Renal pelvis (tissue), 4 donors: ENCODE data around the gene GNAZ. TPM values are rescaled to one million over a fixed set of nuclear protein-coding genes. Genes with fewer than 3 reads are reported as not detected.

Experiments
- DNase-seq: peaks from one replicate; pipeline ENCODE4 v3.0.0-alpha.2; 2013
- polyA plus RNA-seq, 3 donors: library from polyadenylated mRNA; unstranded; fragments of 120-200 nt; gene quantifications; one replicate each; pipeline ENCODE4 v1.2.1, GENCODE V29; 2013; ENCODE audit not compliant: insufficient read length in 3 of 3

GNAZ gene
- polyA plus RNA-seq, 3 donors: 5.9 to 7.8 (median 6.9) TPM

DNA sequence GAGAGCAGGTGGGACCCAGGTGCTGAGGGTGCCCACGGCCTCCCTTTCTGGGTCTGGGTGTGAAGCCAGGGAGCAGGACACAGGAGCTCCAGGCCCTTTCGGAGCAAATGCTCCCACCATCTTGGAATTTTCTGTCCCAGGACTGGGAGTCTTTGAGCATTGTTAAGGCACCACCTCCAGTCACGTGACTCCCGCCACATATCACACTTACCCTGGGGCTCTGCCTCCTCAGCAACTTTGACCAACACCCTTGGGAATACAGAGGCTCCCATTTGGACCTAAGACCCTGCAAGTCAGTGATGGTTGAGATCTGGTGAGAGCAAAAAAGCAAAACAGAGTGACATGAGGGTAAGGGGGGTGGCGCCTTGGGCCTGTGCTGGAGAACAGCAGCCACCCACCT, 35.6 kb downstream of the GNAZ start:
- DNase-seq: no peak

DNA sequence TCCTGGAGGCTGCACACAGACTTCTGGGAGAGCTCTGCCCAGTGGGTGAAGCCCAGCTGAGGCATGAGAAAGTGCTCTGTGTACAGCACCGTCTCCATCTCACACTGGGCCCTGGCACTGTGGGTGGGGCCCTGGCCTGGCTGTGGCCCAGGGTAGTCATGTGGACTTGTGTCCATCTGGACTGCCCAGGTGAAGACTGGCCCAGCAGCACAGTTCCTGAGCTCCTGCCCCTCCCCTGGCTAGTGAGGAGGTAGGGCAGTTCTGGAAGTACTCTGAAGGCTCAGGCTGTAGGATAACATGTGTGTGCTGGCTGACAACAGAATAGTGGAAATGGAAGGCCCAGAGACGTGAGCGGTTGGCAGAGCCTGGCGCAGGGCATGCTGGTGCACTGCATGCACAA, 36.0 kb downstream of the GNAZ start:
- DNase-seq: no peak

DNA sequence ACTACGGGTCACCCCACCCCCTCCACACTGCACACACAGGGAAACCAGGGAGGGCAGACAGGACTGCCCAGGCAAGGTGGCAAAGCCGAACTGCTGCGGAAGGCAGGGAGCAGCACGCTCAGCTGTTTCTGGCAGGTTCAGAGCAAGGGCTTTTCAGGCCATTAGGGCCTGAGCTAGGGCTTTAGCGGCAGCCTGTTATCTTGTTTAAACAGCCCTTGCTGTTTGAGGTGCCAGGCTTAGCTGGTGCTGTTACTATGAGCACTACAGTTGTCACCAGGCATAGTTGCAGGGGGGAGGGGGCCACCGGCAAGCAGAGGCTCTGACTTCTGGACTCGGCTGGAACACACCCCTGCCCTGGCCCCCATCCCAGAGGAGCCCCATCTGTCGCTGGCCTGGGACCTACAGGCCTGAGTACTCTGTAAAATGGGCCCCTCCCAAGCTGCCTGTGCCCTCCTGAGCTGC, 36.6 kb downstream of the GNAZ start:
- no peak for DNase-seq

DNA sequence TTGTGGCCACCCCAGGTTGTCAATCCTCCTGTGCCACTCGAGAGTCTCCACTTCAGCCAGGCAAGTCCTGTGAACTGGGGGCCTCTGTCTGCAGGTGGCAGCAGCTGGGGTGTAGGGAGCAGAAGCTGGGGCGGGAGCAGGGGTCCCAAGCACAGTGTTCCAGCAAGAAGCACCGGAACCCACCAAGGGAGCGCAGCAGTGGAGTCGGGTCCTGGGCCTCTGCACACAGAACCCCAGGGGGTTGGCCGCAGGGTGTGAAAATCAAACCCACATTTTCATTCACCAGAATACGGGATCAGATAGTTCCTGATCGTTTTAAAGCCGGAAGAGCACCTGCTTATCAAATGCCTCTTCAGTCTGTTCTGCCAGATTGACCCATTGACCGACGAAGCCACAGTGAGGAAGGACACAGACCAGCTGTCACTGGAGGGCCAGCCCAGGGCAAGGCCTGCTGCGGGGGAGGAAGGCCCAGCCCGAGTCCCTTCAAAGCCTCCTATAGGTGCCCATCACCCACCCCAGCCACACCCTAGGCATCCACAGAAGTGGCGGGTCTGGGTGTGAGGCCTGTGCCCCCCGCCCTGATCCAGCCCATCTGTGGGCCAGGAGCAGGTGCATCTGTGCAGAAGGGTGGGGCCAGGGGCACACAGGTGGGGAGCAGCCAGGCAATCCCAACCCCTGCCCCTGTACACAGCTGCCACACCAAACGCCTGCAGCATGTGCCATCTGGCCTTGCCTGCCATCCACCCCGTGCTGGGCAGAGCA, 37.3 kb downstream of the GNAZ start:
- no peak for DNase-seq

DNA sequence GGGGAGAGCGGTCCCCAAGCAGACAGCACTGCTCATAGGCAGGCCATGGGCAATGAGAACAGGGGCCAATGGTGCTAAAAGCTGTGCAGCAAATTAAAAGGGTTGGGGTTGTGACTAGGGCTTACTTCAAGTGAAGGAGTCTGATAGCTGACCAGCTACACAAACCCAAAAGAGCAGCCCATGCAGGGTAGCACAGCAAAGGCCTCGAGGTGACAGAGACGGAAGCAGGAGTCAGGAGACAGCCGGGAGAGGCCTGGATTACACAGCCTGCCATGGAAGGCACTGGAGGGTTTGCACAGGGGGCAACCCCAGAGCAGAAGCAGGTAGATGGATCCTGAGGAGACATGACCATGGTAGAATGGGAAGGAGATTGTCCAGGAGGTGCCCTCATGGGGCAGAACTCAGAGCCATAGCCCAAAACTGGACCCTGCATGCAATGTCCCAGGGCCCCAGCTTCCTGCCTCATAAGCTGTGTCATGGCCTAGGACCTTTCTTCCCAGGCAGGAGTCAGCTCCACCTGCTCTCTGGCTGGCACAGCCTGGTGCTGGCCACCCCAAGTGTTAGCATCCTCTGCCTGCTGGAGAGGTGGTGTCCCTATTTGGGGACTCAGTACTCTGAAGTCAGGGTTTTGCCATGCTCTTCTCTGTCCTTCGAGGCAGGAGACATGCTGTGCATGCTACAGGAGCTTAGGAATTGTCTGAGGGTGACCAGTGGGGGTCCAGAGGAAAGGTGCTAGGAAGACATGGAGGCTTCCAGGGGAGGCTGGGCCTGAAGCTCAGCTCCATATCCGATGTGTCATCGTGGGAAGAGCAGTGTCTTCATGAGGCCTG, 38.1 kb downstream of the GNAZ start:
- no peak for DNase-seq

DNA sequence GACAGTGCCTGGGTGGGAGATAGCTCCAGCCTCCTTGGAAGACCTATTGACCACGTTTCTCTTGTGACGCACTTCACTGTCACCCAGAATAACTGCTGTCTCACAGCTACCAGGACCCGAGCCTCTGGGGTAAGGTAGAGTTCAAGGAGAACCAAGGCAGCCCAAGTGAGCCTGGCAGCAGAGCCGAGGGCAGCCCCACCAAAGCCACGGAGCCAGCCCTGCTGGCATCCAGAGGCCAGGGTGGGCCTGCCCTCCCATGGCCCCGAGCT, 38.7 kb downstream of the GNAZ start:
- DNase-seq: no peak

DNA sequence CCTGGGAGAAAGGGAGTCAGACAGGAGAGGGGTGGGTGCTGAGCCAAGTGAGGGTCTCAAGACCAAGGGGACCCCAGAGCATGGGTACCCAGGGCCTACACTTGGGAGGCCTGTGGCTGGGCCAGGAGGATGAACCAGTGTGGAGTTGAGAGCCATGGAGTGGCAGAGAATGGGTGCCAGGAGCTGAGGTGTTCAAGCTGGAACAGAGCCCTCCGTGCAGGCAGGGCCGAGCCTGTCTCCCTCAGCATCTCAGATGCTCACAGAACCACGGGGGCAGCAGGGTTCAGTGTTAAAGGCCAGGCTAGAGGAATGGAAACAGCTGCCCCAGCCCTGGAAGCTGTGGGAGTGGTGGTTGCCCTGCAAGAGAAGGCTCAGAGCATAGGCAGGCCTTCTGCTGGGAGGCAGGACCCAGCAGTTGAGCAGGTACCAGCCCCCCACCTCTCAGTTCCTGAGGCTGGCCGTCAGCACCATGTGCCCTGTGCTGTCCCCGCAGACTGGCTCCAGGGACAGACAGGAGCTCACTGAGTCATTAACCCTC, 39.2 kb downstream of the GNAZ start:
- no peak for DNase-seq

DNA sequence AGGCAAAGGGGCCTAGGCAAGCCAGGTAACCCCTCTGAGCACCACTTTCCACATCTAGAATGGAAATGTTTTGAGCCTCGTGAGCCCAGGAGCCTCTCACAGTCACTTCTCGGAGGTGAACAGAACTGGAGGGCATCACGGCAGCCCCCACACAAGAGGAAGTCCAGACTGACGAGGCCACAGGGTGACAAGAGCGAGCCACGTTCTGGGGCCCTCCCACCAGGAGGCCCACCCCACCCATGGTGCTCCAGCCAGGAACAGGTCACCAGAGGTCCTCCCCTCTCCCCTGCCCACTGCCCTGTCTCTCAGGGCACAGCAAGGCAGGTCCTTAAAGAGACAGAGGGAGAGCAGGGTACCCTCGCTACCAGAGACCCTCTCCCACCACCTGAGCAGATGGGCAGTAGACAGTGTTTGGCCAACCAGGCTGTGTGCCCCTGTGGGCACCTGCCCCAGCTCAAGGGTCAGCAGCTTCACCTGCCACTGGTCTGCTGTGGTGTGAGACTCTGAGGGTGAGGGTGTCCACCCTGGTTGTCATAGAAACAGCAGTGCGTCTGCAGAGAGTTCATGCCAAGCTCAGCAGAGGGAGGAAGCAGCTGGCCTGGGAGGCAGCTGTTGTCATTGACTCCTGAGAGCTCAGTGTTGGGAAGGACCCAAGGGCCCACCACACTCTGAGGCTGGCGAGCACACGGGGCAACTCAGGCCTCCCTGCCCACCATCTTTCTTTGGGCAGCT, 40.0 kb downstream of the GNAZ start:
- peak; percentile 20 for DNase-seq

DNA sequence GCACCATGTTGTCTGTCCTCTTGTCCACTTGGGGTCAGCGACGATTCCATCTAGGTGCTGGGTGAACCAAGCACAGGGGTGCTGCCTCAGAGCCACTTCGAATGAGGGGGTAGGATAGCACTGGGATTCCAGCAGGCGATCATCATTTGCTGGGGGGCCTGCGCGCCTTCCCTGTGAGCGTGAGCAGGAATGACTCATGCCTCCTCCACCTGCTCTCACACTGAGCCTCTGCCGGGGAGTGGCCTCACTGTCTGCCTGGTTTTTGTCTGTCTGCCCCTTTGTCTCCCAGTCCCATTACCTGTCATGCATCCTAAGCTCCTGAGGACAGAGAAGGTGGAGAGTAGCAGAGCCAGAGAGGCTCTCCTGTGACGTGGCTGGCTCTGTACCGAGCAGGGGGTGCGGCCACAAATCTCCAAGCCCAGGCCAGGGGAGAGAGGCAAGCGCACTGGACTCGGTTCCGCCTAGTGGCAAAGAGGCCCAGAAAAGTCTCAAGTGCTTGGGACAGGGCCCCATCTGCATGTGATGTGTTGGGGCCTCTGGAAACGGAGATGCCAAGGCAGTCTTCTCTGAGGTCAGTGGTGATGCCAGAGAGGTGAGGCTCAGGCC, 40.7 kb downstream of the GNAZ start:
- no peak for DNase-seq

DNA sequence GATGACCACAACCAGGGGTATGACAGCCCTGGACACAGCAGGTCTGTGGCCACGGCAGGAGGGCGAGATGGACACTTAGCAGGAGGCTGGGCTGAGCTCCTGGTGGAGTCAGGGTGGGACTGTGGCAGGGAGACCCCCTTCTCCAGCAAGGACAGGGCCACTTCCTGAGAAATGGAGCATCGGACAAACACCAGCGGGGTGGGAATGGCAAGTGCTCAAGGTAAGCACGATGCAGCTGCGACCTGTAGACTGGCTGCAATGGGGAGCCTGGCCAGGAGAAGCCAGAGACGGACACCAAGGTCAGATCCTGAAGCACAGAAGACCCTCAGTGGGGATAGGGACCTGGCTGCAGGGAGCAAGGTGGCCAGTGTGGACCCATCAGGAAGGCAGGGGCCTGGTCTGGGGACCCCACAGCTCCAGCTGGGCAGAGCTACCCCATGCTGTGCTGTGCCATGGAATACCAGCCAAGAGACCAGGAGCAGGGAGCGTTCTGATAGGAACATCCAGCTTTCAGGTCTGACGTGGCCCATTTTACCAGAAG, 42.2 kb downstream of the GNAZ start:
- DNase-seq: no peak

DNA sequence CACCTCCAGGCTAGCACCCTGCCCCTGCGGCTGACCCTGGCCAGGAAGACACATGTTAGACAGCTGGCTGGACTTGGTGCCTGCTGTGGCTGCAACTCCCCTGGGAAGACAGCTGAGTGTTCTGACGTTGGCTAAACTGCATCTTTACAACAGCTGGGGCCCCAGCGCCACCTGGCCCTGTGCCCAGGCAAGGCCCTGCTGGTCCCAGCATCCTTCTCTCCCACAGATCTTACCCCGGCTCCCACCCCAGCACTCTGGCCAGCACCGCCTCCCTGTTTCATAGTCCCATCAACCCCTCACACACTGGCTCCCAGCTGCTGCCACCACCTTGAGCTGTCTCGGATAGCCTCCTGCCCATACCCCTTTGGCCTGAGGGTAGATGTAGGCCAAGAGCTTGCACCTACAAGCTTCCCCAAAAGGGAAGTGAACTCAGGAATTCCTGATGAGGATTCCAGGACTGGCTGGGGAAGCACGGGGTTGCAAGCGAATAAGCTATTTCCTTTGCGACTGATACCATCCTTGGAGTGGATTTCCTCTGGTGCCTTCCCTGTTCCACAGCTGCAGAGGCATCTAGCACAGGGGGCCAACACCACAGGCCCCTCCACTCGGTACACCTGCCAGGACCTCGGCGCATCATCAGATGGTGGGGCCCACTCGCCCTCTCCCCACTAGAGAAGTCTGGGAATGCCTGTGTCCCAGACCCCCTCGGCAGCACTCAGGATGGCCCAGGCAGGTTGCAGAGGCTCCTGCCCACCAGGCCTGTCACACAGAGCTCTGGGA, 42.9 kb downstream of the GNAZ start:
- no peak for DNase-seq

DNA sequence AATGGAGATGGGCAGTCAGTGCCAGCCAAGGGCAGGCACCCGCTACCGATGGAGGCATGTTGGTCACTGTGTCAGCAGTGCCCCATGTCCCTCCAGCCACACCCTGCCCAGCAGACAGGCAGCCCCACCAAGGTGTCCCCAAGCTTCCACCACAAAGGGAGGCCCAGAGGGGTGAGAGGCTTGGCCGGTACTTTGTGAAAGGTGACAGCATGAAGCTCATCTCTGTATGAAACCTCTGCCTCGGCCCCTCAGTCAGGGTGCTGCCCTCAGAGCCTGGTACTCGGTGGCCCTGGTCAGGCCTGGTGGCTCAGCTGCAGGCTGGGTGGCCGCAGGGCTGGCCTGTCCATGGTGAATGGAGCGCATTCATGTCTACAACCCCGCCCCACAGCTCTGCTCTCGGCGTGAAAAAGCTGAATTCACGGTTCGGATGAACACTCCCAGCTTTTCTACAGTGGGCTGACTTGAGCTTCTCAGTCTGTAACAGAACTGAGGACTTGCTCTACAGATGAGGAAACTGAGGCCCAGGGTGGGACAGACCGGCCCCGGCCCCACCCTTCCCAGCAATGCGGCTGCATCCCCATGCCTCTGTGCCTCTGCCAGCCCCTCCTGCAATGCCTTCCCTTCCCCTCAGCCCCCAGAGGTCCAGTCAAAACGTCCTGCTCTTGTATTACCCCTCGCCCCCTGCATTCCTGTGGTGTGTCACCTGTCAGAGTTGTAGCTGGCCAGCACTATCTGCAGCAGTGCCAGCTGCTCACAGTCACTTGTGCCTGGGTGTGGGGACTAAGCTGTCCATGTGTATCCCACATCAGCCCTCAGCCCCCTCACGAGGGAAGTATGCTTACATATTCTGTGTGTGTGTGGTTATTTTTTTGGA, 43.8 kb downstream of the GNAZ start:
- no peak for DNase-seq

DNA sequence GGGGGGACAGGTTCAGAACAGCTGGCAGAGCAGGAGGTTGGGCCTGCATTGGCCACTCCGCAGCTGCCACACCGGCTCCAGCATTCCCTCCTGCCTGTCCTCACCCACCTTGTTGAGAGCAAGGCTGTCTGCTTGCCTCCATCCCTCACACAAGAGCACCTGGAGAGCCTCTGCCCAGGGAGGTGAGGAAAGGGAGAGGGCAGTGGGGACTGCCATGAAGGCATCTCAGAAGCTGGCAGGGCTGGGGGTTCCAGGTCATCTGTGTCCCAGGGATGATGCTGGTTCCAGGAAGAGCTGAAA, 44.4 kb downstream of the GNAZ start:
- DNase-seq: no peak

DNA sequence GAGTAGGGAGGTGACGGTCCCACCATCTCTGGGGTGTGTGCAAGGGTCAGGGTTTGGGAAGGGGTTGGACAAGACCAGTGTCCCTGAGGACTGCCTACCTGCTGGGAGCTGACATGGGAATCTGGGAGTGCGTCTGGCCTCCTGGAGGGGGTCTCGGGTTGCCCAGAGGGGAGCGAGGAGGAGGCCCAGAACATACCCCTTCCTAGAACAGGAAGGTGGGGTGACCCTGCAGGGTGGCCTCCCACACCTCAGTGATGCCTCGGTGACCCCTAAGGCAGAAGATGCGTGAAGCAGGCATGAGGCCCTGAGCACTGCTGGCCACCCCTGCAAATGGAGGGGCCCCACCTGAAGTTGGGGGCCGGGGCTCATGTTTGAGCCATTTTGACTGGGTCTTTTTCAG, 45.0 kb downstream of the GNAZ start:
- no peak for DNase-seq

DNA sequence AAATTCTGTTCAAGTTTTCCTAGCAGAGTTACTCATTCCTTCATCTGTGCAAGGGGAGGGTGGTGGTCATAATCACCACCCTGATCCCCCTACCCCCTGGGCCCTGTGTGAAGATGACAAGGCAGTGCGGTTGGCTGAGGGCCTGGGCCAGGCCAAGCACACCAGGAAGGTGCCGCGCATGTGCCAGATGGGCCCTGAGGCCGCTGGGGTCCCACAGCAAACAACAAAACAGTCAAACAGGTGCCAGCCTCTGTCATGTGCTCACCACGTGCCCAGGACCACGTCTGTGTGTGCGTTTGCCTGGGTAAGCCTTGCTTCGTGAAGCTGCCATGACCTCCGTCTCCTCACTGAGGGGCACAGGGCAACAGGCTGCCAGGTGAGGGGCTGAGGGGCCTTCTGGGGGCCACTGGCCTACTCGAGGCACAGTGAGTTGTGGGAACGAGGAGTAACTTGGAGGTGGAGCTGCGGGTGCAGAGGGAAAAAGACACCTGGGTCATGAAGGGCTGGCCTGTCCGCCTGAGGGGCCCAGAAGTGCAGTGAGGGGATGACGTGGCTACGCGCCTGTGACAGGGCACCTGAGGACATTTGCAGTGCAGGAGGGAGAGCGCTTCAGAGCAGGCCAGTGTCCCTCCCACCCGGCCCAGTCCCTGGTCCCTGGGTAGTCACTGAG, 45.6 kb downstream of the GNAZ start:
- no peak for DNase-seq

DNA sequence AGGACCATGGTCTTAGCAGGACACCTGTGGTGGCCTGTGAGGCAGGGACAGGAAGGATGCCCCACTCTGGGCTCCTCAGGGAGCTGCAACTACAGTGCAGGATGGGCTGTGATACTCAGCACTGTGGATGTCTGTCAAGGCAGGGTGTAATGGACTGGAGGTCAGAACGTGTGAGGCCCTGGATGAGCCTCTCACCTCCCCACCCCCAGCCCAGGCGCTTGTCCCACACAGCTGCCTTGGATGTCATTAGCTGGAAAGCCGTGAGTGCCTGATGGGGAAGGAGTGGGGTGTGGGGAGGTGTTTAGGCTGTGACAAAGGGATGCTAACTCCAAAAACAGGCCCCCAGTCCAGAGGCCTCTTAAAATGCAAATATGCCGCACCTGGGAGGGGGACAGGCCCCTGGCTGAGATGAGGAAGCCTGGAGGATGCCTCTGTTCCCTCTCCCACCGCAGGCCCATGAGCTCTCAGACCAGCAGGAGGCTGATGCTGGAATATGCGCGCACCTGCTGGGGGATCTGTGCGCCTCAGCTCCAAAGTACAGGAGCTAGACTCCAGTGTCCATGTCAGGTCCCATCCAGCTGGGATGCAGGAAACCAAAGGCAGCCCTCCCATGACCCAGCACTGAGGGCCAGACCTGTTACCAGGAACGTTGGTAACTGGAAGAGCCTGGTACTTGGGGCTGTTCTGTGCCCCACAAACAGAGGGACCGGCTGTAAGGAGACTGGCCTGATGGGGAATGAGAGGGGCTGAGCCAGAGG, 46.4 kb downstream of the GNAZ start:
- no peak for DNase-seq

DNA sequence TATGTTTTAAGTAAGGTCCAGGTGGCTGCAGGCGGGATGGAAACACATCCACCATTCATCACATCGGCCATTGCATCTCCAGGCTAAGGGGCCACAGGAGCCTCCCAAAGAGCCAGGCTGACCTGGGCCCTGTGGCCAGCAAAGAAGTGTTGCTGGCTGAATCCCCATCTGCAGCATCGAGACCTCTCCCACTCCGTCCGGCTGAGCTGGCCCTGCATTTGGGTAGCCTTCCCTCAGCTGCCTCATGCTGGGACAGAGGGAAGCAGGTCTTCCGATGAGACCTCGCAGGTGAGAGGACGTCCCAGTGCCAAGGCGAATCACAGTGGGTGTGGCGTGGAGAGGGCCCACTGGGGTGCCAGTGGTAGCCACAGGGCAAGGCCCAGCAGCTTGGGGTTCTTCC, 47.0 kb downstream of the GNAZ start:
- no peak for DNase-seq

DNA sequence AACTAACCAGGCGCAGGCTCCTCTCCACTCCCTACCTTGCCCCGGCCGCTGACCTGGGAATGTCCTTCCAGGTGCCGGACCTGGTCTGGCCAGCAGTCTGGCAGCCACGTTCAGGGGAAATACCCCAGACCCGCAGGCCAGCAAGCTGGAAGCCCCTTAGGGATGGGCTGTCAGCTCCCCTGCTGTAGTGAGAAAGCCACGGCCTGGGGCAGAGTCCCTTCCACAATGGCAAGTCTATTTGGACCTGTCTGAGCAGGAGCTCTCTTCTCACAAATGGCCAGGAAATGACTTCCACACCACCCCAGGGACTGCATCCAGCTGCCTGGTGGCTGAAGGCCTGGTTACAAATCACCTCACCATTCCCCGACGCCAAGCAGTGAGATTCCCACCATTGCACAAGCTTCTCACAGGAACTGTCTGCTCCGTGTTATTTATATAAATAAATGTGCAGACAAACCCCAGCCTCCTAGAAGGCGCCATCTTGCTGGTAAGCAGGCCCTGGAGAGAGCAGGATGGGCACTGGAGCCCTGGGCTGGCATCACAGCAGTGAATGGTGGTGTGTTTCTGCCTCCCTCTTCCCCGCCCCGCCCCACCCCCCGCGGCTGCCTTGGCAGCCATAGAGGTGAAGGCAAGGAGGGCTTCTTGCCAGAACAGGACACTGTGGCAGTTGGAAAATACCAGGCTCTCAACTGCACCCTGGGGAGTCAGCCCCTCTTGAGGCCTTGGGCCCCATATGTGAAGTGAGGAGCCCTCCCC, 47.8 kb downstream of the GNAZ start:
- DNase-seq: no peak
